NB4 (cell line): ENCODE data around the gene CDC26.

Experiments
- MYC ChIP-seq: IDR thresholded peaks from 2 replicates; pipeline ENCODE4 v1.6.1; 2011; ENCODE audit warnings: low read depth, low read length
- POLR2A ChIP-seq: IDR thresholded peaks from 2 replicates; pipeline ENCODE4 v1.6.1; 2011; ENCODE audit warnings: mild to moderate bottlenecking; ENCODE audit not compliant: insufficient read length; ENCODE audit errors: extremely low read depth
- TF ChIP-seq, protein P1 (sequence below): IDR thresholded peaks from one replicate; pipeline ENCODE4 v1.5.1; 2012; ENCODE audit warnings: low read depth, low read length

GRCh38 chr9:113309204-113309813 lies 33.9 kb upstream of the CDC26 start:
- TF ChIP-seq, protein P1, sequence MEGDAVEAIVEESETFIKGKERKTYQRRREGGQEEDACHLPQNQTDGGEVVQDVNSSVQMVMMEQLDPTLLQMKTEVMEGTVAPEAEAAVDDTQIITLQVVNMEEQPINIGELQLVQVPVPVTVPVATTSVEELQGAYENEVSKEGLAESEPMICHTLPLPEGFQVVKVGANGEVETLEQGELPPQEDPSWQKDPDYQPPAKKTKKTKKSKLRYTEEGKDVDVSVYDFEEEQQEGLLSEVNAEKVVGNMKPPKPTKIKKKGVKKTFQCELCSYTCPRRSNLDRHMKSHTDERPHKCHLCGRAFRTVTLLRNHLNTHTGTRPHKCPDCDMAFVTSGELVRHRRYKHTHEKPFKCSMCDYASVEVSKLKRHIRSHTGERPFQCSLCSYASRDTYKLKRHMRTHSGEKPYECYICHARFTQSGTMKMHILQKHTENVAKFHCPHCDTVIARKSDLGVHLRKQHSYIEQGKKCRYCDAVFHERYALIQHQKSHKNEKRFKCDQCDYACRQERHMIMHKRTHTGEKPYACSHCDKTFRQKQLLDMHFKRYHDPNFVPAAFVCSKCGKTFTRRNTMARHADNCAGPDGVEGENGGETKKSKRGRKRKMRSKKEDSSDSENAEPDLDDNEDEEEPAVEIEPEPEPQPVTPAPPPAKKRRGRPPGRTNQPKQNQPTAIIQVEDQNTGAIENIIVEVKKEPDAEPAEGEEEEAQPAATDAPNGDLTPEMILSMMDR: peak; percentile 72
- TF ChIP-seq POLR2A (no peak), MYC (no peak)
